SH-SY5Y (cell line): ENCODE results near the gene TBC1D19.

Source experiments
- GATA2 ChIP-seq: IDR thresholded peaks from 2 replicates; pipeline ENCODE4 v1.6.1; 2011; ENCODE audit warnings: mild to moderate bottlenecking, low read depth, low read length
- GATA3 ChIP-seq: IDR thresholded peaks from 2 replicates; pipeline ENCODE4 v1.6.1; 2011; ENCODE audit warnings: low read depth, mild to moderate bottlenecking, low read length, moderate library complexity

- TF ChIP-seq GATA2 (no peak), GATA3 (no peak)
Measured at GRCh38 chr4:26804451-26804850, 220.6 kb downstream of the TBC1D19 start.
